SK-N-SH (cell line): ENCODE data around the gene LRRFIP2. TPM values are rescaled to one million over a fixed set of nuclear protein-coding genes. Genes with fewer than 3 reads are reported as not detected.

Experiments
- CTCF ChIA-PET: fragments of 300-600, 350-600 bp; formaldehyde crosslinking; extraction: SDS; loops from one replicate; lab custom pipeline; 2021; lab: Yijun Ruan, JAX
- POLR2A ChIA-PET: fragments of 350-600 bp; sonication (Branson Sonifier 250); formaldehyde crosslinking; extraction: SDS; loops from one replicate; lab custom pipeline; 2020; ENCODE audit warnings: antibody characterized with exemption, inconsistent platforms; lab: Yijun Ruan, JAX
- DNase-seq: peaks from one replicate; pipeline ENCODE4 v3.0.0; 2012
- H2AFZ ChIP-seq: fragments of 200-600 bp; sonication (generic); 2 replicates; pipeline ENCODE4 v1.8.1; 2016; ENCODE audit warnings: antibody characterized with exemption, mild to moderate bottlenecking, low read depth
- H3F3A ChIP-seq: fragments of 200-600 bp; sonication (generic); replicated peaks from 2 replicates; pipeline ENCODE3; 2016; ENCODE audit warnings: antibody characterized with exemption, mild to moderate bottlenecking; ENCODE audit not compliant: insufficient read depth
- H3K27ac ChIP-seq, 2 experiments: fragments of 200-500 bp in 1 of 2; fragments of 200-600 bp in 1 of 2; sonication (Bioruptor generic) in 1 of 2; sonication (generic), shearing (Covaris generic) in 1 of 2; 2 replicates each; pipeline versions ENCODE4 v1.5.1 to v1.6.1; 2014 to 2016; ENCODE audit warnings: low read depth in 2 of 2, inconsistent platforms in 1 of 2, low read length in 1 of 2, mild to moderate bottlenecking in 1 of 2, mixed read lengths in 1 of 2
- H3K27me3 ChIP-seq: fragments of 200-600 bp; sonication (generic), shearing (Covaris generic); 2 replicates; pipeline ENCODE4 v1.6.1; 2016; ENCODE audit warnings: mixed run types; ENCODE audit not compliant: insufficient read depth
- H3K36me3 ChIP-seq, 2 experiments: fragments of 200-500 bp in 1 of 2; fragments of 200-600 bp in 1 of 2; sonication (Bioruptor generic) in 1 of 2; sonication (generic) in 1 of 2; replicated peaks in 1 of 2; 2 replicates each; pipeline versions ENCODE3 to v1.5.1; 2014 to 2016; ENCODE audit warnings: low read length in 1 of 2, mild to moderate bottlenecking in 1 of 2; ENCODE audit not compliant: insufficient read depth in 2 of 2, control insufficient read depth in 1 of 2
- H3K4me1 ChIP-seq, 2 experiments: fragments of 200-500 bp in 1 of 2; fragments of 200-600 bp in 1 of 2; sonication (Bioruptor generic) in 1 of 2; sonication (generic), shearing (Covaris generic) in 1 of 2; 2 replicates each; pipeline versions ENCODE4 v1.5.1 to v1.6.1; 2014 to 2016; ENCODE audit warnings: low read depth in 1 of 2, low read length in 1 of 2, mixed run types in 1 of 2; ENCODE audit not compliant: insufficient read depth in 2 of 2, control insufficient read depth in 1 of 2
- H3K4me2 ChIP-seq: fragments of 200-600 bp; sonication (generic), shearing (Covaris generic); 2 replicates; pipeline ENCODE4 v1.6.1; 2017; ENCODE audit warnings: mixed run types
- H3K4me3 ChIP-seq, 2 experiments: fragments of 200-500 bp in 1 of 2; fragments of 200-600 bp in 1 of 2; sonication (Bioruptor generic) in 1 of 2; sonication (generic), shearing (Covaris generic) in 1 of 2; 2 replicates each; pipeline versions ENCODE4 v1.5.1 to v1.8.1; 2014 to 2016; ENCODE audit warnings: low read depth in 2 of 2, inconsistent platforms in 1 of 2, low read length in 1 of 2, mild to moderate bottlenecking in 1 of 2, mixed read lengths in 1 of 2, moderate library complexity in 1 of 2
- H3K79me2 ChIP-seq: fragments of 200-600 bp; sonication (generic); 2 replicates; pipeline ENCODE4 v1.8.1; 2017; ENCODE audit warnings: mild to moderate bottlenecking; ENCODE audit not compliant: insufficient read depth
- H3K9ac ChIP-seq: fragments of 200-600 bp; sonication (generic); 2 replicates; pipeline ENCODE4 v1.6.1; 2017; ENCODE audit warnings: mixed run types
- H3K9me2 ChIP-seq: fragments of 200-600 bp; sonication (generic); 2 replicates; pipeline ENCODE4 v1.6.1; 2017; ENCODE audit warnings: mixed run types
- H3K9me3 ChIP-seq: fragments of 200-600 bp; sonication (generic); 2 replicates; pipeline ENCODE4 v1.6.1; 2017; ENCODE audit warnings: mixed run types, mild to moderate bottlenecking, moderate library complexity
- H4K20me1 ChIP-seq: fragments of 200-600 bp; sonication (generic); 2 replicates; pipeline ENCODE4 v1.6.1; 2017; ENCODE audit warnings: mild to moderate bottlenecking, mixed run types; ENCODE audit not compliant: insufficient read depth
- ELF1 ChIP-seq: IDR thresholded peaks from 2 replicates; pipeline ENCODE4 v1.4.0; 2012
- FOXJ3 ChIP-seq: sonication (generic); formaldehyde crosslinking; IDR thresholded peaks from 2 replicates; pipeline ENCODE4 v1.5.1; 2020; ENCODE audit warnings: mild to moderate bottlenecking, missing genetic modification reagents
- GABPA ChIP-seq: IDR thresholded peaks from 2 replicates; pipeline ENCODE4 v1.4.0; 2012; ENCODE audit warnings: low read depth, mild to moderate bottlenecking
- JUND ChIP-seq: IDR thresholded peaks from 2 replicates; pipeline ENCODE4 v1.4.0; 2012
- MEF2A ChIP-seq: IDR thresholded peaks from 2 replicates; pipeline ENCODE4 v1.4.0; 2012; ENCODE audit warnings: low read depth, borderline replicate concordance
- NRF1 ChIP-seq: IDR thresholded peaks from 2 replicates; pipeline ENCODE4 v1.6.1; 2012; ENCODE audit warnings: low read depth, mild to moderate bottlenecking, low read length
- RXRA ChIP-seq: IDR thresholded peaks from 2 replicates; pipeline ENCODE4 v1.4.0; 2012; ENCODE audit warnings: low read depth, mild to moderate bottlenecking, borderline replicate concordance
- SMC3 ChIP-seq: IDR thresholded peaks from 2 replicates; pipeline ENCODE4 v1.6.1; 2012; ENCODE audit warnings: low read depth, low read length, improper control_type of control experiment
- TAF1 ChIP-seq: IDR thresholded peaks from 2 replicates; pipeline ENCODE4 v1.6.1; 2012; ENCODE audit warnings: low read depth, mild to moderate bottlenecking, low read length, moderate library complexity, borderline replicate concordance
- TEAD4 ChIP-seq: IDR thresholded peaks from 2 replicates; pipeline ENCODE4 v1.4.0; 2012; ENCODE audit warnings: mild to moderate bottlenecking, borderline replicate concordance; ENCODE audit not compliant: insufficient read depth
- YY1 ChIP-seq: IDR thresholded peaks from 2 replicates; pipeline ENCODE4 v1.4.0; 2012; ENCODE audit warnings: low read depth, mild to moderate bottlenecking
- WGBS: methylation state at CpG from one replicate; pipeline ENCODE4 v1.1.6; 2017; ENCODE audit warnings: low lambda C conversion rate; 5-methylcytosine and 5-hydroxymethylcytosine counted together
- polyA plus RNA-seq, 3 experiments: library from polyadenylated mRNA; depleted of rRNA; stranded (reverse); fragments of >200 nt; gene quantifications; 2 replicates each; pipeline ENCODE4 v1.2.3, GENCODE V29; 2012
- TF ChIP-seq, protein P1 (sequence below): IDR thresholded peaks from 2 replicates; pipeline ENCODE4 v1.6.1; 2012; ENCODE audit warnings: mild to moderate bottlenecking, low read depth, low read length, moderate library complexity
- TF ChIP-seq, protein P2 (sequence below): fragments of 150-350 bp; IDR thresholded peaks from 2 replicates; pipeline ENCODE4 v1.6.1; 2016; ENCODE audit warnings: mild to moderate bottlenecking, low read depth, low read length
- TF ChIP-seq, protein P3 (sequence below): fragments of 200-600 bp; sonication (generic); IDR thresholded peaks from 2 replicates; pipeline ENCODE4 v1.6.1; 2017; ENCODE audit warnings: antibody characterized with exemption, mild to moderate bottlenecking, moderate library complexity
- TF ChIP-seq, protein P4 (sequence below): fragments of 150-350 bp; IDR thresholded peaks from 2 replicates; pipeline ENCODE4 v1.6.1; 2017; ENCODE audit warnings: antibody characterized with exemption, low read length, low read depth, borderline replicate concordance
- TF ChIP-seq, protein P5 (sequence below): IDR thresholded peaks from 2 replicates; pipeline ENCODE4 v1.4.0; 2012; ENCODE audit warnings: low read depth

Gene LRRFIP2
- polyA plus RNA-seq, 1 of the 3 experiments (the other 2 are of a cell fraction) = 27.2 TPM

DNA sequence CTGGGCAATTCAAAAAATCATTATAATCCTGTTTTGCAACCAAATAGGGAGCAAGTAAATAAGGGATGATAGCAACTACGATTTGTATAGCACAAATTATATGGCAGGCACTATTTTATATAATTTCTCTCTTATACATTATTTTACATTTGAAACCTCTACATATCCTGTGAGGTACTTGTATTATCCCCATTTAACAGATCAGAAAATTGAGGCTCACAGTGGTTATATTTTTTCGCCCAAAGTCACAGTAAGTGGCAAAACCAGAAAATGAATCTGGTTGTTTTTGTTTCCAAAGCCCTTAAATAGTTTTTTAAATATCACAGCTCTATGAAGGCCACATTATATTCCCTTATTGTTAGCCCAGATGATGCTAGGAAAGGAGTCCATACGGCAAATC is 106.8 kb downstream of the LRRFIP2 start:
- H3K36me3 ChIP-seq = peaks cover 45 to 56% of the 10 kb centered on the region in 2 experiments
- no peak overlapping the region for H3K4me3 ChIP-seq
- 94% methylated on average over 3 of the region's 3 CpGs for WGBS
- H3K79me2 ChIP-seq = no peaks in the 10 kb centered on the region
- TF ChIP-seq, protein P1, sequence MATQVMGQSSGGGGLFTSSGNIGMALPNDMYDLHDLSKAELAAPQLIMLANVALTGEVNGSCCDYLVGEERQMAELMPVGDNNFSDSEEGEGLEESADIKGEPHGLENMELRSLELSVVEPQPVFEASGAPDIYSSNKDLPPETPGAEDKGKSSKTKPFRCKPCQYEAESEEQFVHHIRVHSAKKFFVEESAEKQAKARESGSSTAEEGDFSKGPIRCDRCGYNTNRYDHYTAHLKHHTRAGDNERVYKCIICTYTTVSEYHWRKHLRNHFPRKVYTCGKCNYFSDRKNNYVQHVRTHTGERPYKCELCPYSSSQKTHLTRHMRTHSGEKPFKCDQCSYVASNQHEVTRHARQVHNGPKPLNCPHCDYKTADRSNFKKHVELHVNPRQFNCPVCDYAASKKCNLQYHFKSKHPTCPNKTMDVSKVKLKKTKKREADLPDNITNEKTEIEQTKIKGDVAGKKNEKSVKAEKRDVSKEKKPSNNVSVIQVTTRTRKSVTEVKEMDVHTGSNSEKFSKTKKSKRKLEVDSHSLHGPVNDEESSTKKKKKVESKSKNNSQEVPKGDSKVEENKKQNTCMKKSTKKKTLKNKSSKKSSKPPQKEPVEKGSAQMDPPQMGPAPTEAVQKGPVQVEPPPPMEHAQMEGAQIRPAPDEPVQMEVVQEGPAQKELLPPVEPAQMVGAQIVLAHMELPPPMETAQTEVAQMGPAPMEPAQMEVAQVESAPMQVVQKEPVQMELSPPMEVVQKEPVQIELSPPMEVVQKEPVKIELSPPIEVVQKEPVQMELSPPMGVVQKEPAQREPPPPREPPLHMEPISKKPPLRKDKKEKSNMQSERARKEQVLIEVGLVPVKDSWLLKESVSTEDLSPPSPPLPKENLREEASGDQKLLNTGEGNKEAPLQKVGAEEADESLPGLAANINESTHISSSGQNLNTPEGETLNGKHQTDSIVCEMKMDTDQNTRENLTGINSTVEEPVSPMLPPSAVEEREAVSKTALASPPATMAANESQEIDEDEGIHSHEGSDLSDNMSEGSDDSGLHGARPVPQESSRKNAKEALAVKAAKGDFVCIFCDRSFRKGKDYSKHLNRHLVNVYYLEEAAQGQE = no peak
- TF ChIP-seq FOXJ3 (CRISPR knock-in tag) = no peak
- no peak for TF ChIP-seq ELF1
- TF ChIP-seq JUND = no peak
- TF ChIP-seq, protein P2, sequence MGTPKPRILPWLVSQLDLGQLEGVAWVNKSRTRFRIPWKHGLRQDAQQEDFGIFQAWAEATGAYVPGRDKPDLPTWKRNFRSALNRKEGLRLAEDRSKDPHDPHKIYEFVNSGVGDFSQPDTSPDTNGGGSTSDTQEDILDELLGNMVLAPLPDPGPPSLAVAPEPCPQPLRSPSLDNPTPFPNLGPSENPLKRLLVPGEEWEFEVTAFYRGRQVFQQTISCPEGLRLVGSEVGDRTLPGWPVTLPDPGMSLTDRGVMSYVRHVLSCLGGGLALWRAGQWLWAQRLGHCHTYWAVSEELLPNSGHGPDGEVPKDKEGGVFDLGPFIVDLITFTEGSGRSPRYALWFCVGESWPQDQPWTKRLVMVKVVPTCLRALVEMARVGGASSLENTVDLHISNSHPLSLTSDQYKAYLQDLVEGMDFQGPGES = no peak
- TF ChIP-seq, protein P3, sequence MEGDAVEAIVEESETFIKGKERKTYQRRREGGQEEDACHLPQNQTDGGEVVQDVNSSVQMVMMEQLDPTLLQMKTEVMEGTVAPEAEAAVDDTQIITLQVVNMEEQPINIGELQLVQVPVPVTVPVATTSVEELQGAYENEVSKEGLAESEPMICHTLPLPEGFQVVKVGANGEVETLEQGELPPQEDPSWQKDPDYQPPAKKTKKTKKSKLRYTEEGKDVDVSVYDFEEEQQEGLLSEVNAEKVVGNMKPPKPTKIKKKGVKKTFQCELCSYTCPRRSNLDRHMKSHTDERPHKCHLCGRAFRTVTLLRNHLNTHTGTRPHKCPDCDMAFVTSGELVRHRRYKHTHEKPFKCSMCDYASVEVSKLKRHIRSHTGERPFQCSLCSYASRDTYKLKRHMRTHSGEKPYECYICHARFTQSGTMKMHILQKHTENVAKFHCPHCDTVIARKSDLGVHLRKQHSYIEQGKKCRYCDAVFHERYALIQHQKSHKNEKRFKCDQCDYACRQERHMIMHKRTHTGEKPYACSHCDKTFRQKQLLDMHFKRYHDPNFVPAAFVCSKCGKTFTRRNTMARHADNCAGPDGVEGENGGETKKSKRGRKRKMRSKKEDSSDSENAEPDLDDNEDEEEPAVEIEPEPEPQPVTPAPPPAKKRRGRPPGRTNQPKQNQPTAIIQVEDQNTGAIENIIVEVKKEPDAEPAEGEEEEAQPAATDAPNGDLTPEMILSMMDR = no peak
- TF ChIP-seq RXRA = no peak
- TF ChIP-seq GABPA = no peak
- TF ChIP-seq YY1 = no peak
- no peak for TF ChIP-seq TEAD4
- TF ChIP-seq TAF1 = no peak
- TF ChIP-seq, protein P4, sequence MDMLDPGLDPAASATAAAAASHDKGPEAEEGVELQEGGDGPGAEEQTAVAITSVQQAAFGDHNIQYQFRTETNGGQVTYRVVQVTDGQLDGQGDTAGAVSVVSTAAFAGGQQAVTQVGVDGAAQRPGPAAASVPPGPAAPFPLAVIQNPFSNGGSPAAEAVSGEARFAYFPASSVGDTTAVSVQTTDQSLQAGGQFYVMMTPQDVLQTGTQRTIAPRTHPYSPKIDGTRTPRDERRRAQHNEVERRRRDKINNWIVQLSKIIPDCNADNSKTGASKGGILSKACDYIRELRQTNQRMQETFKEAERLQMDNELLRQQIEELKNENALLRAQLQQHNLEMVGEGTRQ = no peak
- TF ChIP-seq, protein P5, sequence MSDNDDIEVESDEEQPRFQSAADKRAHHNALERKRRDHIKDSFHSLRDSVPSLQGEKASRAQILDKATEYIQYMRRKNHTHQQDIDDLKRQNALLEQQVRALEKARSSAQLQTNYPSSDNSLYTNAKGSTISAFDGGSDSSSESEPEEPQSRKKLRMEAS = no peak
- no peak for TF ChIP-seq SMC3
- no peak for TF ChIP-seq NRF1
- no peak for TF ChIP-seq MEF2A
- peaks cover 0 to 14% of the 10 kb centered on the region in 2 experiments; a peak in 3 of 4 replicates for H3K4me1 ChIP-seq
- ChIA-PET POLR2A (no interaction called here), CTCF (no interaction called here)
- H3K9me3 ChIP-seq = no peaks in the 10 kb centered on the region
- no peak overlapping the region for H3K4me2 ChIP-seq
- no peak overlapping the region for H2AFZ ChIP-seq
- no peak overlapping the region for H3K9ac ChIP-seq
- peaks cover 6% of the 10 kb centered on the region for H3F3A ChIP-seq
- no peaks in the 10 kb centered on the region for H3K27me3 ChIP-seq
- DNase-seq = no peak
- no peak overlapping the region for H3K27ac ChIP-seq
- no peaks in the 10 kb centered on the region for H3K9me2 ChIP-seq
- no peaks in the 10 kb centered on the region for H4K20me1 ChIP-seq
